MCF 10A (cell line): ENCODE data around the gene GOLT1A. TPM values are rescaled to one million over a fixed set of nuclear protein-coding genes. Genes with fewer than 3 reads are reported as not detected.

Experiments
- BruUV-seq: library from RNA; stranded (reverse); fragments of 400-500 nt; replicated peaks from 2 replicates; lab custom pipeline; 2021; lab: Mats Ljungman, UMichigan
- CTCF ChIA-PET: fragments of 300-600 bp; sonication (Branson Sonifier 250); formaldehyde crosslinking; extraction: SDS; loops from one replicate; lab custom pipeline; 2021; ENCODE audit warnings: antibody characterized with exemption, inconsistent platforms; lab: Yijun Ruan, JAX
- POLR2A ChIA-PET: fragments of 300-600, 350-650 bp; sonication (Branson Sonifier 250); formaldehyde crosslinking; extraction: SDS; loops from one replicate; lab custom pipeline; 2020; ENCODE audit warnings: antibody characterized with exemption, inconsistent platforms; lab: Yijun Ruan, JAX
- DNase-seq: peaks from one replicate; pipeline ENCODE4 v3.0.0-alpha.2; 2018; ENCODE audit not compliant: unreplicated experiment
- H3K27ac Mint-ChIP-seq: one replicate; pipeline ENCODE4 v1.8.0; 2022; ENCODE audit warnings: mild to moderate bottlenecking, low read depth, mixed read lengths; ENCODE audit not compliant: unreplicated experiment
- H3K27me3 Mint-ChIP-seq: one replicate; pipeline ENCODE4 v1.8.0; 2022; ENCODE audit warnings: mixed read lengths; ENCODE audit not compliant: insufficient read depth, unreplicated experiment
- H3K36me3 Mint-ChIP-seq: one replicate; pipeline ENCODE4 v1.8.0; 2022; ENCODE audit warnings: mild to moderate bottlenecking, moderate library complexity, mixed read lengths; ENCODE audit not compliant: insufficient read depth, unreplicated experiment
- H3K4me1 Mint-ChIP-seq: one replicate; pipeline ENCODE4 v1.8.0; 2022; ENCODE audit warnings: mixed read lengths; ENCODE audit not compliant: insufficient read depth, unreplicated experiment
- H3K4me3 Mint-ChIP-seq: one replicate; pipeline ENCODE4 v1.8.0; 2022; ENCODE audit warnings: mild to moderate bottlenecking, moderate library complexity, mixed read lengths; ENCODE audit not compliant: unreplicated experiment
- H3K9me3 Mint-ChIP-seq: one replicate; pipeline ENCODE4 v1.8.0; 2022; ENCODE audit warnings: mixed read lengths; ENCODE audit not compliant: unreplicated experiment
- CTCF ChIP-seq: fragments of 200-600 bp; IDR thresholded peaks from one replicate; pipeline ENCODE4 v1.8.0; 2022; ENCODE audit warnings: antibody characterized with exemption, mild to moderate bottlenecking; ENCODE audit not compliant: unreplicated experiment
- intact Hi-C: fragments of 100-400 bp; cut with micrococcal nuclease; formaldehyde crosslinking; loops from 2 replicates; pipeline ENCODE4 v1.14.1; 2022
- total RNA-seq: library from RNA; stranded (reverse); gene quantifications from 2 replicates; pipeline ENCODE4 v1.2.3, GENCODE V29; 2022

GOLT1A gene
- total RNA-seq, 1 experiment from 2014 or later: 11.5 TPM

GRCh38 chr1:204152310-204153044 is 61.3 kb downstream of the GOLT1A start:
- Mint-ChIP-seq H3K27ac (no peak overlapping the region), H3K4me3 (peak overlapping the region; percentile 68), H3K4me1 (peaks cover 48% of the 10 kb centered on the region), H3K9me3 (no peaks in the 10 kb centered on the region), H3K36me3 (no peaks in the 10 kb centered on the region), H3K27me3 (no peaks in the 10 kb centered on the region)
- ChIA-PET POLR2A (interaction anchor here (0.6 to 3.0 kb wide), 14 partner anchors 9 to 354 kb away, joined by 3 to 20 read pairs (median 3); no protein-coding TSS in a partner anchor), CTCF (interaction anchor here (0.6 to 18.9 kb wide), 8 partner anchors 11 to 294 kb away, joined by 3 to 505 read pairs (median 6); no protein-coding TSS in a partner anchor)
- intact Hi-C loops: no loop called here
- BruUV-seq: no TSS peak
- TF ChIP-seq CTCF: no peak
- no peak for DNase-seq

- CTCF ChIA-PET: interaction anchor here (0.6 to 6.2 kb wide), 9 partner anchors 12 to 293 kb away, joined by 3 to 89 read pairs (median 4); partner anchors contain the start of gene SOX13
- TF ChIP-seq CTCF: no peak
- peak within 1 kb of the TSS; percentile 78 for H3K27ac Mint-ChIP-seq
- DNase-seq: peak; percentile 36
- no peaks in the 10 kb centered on the region for H3K9me3 Mint-ChIP-seq
- no peaks in the 10 kb centered on the region for H3K27me3 Mint-ChIP-seq
- POLR2A ChIA-PET: interaction anchor here (0.6 to 3.0 kb wide), 15 partner anchors 8 to 354 kb away, joined by 3 to 20 read pairs (median 3); no protein-coding TSS in a partner anchor
- H3K4me3 Mint-ChIP-seq: peak within 1 kb of the TSS; percentile 68
- no TSS peak for BruUV-seq
- H3K4me1 Mint-ChIP-seq: peaks cover 48% of the 10 kb centered on the region
- no peaks in the 10 kb centered on the region for H3K36me3 Mint-ChIP-seq
- intact Hi-C loops: no loop called here
Observed at GRCh38 chr1:204151552-204152309, 62.1 kb downstream of the GOLT1A start, which contains the start of gene ETNK2. ETNK2 (minus strand) TSS chr1:204152044; CDS start chr1:204151852, 192 bp downstream.

- peaks cover 48% of the 10 kb centered on the region for H3K4me1 Mint-ChIP-seq
- no peaks in the 10 kb centered on the region for H3K9me3 Mint-ChIP-seq
- H3K36me3 Mint-ChIP-seq: no peaks in the 10 kb centered on the region
- peak overlapping the region; percentile 68 for H3K4me3 Mint-ChIP-seq
- POLR2A ChIA-PET: interaction anchor here (0.7 to 3.0 kb wide), 12 partner anchors 7 to 291 kb away, joined by 3 to 20 read pairs (median 4); no protein-coding TSS in a partner anchor
- intact Hi-C loops: no loop called here
- peak; percentile 59 for DNase-seq
- BruUV-seq: no TSS peak
- CTCF ChIA-PET: interaction anchor here (0.6 to 6.2 kb wide), 15 partner anchors 11 to 883 kb away, joined by 3 to 89 read pairs (median 5); partner anchors contain the start of gene SOX13
- H3K27me3 Mint-ChIP-seq: no peaks in the 10 kb centered on the region
- no peak for TF ChIP-seq CTCF
- H3K27ac Mint-ChIP-seq: peak overlapping the region; percentile 78
Observed at GRCh38 chr1:204150702-204151551, 62.9 kb downstream of the GOLT1A start.
